HG03442 (cell line): Measurements from ENCODE around the gene LRRC74B.
"Not testable (repeated sequence)": the region's sequence is repeated elsewhere in the genome, so short reads cannot be mapped to it uniquely, and the experiment has no call there.

ENCODE experiments used
- ATAC-seq: cut with Tn5 transposase; IDR thresholded peaks from one replicate; pipeline ENCODE4 v1.9.1; 2021; ENCODE audit warnings: mild to moderate bottlenecking, moderate library complexity; ENCODE audit not compliant: unreplicated experiment

LRRC74B gene

DNA sequence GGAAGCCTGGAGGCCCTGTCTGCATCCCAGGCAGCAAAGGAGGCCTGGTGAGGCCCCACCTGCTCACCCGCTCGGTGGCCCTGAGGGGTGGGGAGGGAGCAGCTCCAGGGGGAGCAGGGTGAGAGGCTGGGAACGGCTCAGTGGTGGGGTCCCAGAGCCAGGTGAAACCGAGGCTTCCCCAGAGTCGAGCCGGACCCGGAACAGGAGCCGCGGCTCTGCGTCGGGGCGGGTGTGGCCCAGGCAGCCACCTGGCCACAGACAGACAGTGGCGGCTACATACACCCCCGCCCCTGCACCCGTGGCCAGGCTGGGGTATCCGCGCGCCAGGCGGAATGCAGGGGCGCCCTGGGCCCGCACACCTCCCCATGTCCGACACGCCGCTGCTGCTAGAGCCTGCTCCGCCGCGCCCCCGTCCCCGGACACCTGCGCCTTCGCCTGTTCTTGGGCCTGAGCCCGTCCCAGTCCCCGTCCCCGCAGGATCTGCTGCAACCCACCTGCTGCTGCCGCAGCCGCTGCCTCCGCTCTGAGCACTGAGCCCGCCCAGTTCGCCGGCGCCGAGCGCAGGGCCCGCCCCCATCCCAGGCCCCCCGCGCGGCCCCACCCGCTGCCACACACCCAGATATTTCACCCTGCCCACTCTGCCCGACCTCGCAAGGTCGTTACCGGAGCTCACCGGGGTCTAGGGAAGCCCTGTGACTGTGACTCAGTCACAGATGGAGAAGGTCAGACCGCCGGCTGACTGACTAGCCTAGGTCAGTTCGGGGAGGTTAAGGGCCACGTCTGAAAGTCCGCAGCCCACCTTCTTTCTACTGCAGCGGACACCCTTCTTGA lies 13.5 kb upstream of the LRRC74B start, which contains the start of gene SLC7A4:
SLC7A4 (minus strand) TSS at position 525 of the 831 bp plus-strand sequence. CDS start 749 bp downstream, outside the sequence.
- ATAC-seq: no peak

DNA sequence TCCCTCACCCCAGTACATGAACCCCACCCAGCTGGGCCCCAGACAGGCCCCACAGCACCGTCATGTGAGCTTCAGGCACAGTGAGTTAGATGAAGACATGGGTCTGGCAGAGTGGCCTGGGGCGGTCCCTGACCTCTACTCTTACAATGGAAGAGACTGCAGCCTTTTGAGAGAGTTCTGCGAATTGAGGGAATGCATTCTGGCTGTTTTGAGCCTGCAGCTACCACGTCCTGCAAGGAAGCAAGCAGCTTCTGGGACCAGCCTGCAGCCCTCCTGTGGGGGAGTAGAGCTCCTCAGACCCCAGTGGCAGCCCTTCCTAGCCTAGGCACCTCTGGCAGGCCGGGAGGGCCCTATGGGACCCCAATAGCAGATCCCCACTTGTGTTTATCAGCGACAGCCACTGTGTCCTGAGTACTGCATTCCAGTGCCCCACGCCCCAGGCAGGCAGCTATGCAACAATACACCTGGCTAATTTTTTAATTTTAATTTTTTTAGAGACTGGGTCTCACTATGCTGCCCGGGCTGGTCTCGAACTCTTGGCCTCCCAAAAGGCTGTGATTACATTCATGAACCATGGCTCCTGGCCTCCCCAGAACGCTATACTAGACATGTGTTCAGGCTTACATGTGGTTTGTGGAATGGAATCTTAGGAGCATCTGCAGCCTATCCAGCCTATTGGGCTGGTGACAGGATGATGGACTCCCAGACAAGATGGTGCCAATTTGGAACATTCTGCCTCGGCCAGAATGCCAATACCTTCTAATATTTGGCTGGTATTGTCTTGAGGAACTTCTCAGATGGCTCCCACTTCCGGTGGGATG lies 12.7 kb upstream of the LRRC74B start:
- no peak for ATAC-seq

DNA sequence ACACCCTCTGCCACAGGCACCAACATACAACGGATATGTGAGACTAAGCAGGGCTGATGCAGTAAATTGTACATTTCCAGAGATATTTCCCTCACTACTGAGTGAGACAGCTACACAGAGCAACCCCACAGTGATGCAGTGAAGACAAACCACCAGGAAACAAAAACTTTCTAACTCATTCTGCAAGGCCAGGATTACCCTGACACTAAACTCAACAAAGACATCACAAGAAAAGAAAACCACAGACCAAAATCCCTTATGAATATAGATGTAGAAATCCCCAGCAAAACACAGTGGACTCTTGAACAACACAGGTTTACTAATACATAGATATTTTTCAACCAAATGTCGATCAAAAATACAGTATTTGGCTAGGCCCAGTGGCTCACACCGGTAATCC lies 11.9 kb upstream of the LRRC74B start:
- ATAC-seq: no peak

DNA sequence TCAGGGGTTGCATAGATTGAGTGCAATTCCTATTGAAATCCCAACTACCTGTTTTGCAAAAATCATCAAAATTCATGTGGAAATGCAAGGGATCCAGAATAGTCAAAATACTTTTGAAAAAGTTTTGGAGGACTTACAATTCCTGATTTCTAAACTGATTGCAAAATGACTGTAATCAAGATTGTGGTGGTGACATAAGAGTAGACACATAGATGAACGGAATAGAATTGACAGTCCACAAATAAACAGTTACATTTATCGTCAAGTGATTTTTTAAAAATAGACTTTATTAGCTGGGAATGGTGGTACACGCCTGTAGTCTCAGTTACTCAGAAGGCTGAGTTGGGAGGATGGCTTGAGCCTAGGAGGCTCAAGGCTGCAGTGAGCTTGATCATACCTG lies 10.8 kb upstream of the LRRC74B start:
- ATAC-seq: no peak

DNA sequence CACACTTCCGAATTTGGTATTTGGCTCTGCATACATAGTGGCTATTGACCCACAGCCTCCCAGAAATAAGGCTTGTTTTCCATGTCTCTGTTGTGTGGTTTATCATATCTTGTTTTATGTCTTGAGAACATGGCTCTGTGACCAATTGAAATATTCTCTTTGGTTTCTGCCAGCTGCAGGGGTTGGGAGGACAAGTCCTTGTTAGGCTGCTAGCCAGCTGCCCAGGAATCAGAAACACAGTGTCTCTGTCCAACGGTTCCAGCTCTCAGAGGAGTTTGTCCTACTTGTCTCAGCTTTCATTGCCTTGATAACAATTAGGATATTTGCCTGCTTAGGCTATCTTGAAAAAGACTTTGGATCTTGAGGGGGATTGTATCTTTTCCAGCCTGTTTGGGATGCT lies 7.3 kb upstream of the LRRC74B start:
- no peak for ATAC-seq

DNA sequence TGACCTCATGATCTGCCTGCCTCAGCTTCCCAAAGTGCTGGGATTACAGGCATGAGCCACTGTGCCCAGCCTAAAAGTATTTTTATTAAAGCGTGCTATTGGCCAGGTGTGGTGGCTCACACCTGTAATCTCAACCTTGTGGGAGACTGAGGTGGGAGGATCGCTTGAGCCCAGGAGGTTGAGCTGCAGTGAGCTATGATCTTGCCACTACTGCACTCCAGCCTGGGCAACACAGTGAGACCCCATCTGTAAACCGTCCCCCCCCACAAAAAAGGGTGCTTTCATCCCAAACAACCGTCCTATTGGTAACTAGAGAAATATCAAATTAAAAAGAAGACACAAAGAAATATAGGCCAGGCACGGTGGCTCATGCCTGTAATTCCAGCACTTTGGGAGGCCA lies 6.6 kb upstream of the LRRC74B start:
- not testable (repeated sequence) for ATAC-seq

DNA sequence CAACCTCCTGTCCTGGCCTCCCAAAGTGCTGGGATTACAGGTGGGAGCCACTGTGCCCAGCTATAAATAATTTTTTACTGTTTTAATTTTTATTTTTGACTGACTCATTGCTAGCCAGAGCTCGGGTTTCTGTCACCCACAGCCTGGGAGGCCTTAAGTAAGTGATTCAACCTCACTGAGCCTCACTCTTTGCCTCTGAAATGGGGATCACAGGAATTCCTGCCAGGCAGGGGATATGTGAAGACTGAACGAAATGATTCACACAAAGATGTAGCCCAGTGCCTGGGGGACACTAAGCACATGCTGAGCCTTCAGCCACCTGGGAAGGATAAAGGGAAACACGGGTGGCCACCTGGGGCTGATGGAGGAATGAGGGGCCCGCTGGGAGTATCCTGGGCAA lies 3.8 kb upstream of the LRRC74B start:
- ATAC-seq: no peak

DNA sequence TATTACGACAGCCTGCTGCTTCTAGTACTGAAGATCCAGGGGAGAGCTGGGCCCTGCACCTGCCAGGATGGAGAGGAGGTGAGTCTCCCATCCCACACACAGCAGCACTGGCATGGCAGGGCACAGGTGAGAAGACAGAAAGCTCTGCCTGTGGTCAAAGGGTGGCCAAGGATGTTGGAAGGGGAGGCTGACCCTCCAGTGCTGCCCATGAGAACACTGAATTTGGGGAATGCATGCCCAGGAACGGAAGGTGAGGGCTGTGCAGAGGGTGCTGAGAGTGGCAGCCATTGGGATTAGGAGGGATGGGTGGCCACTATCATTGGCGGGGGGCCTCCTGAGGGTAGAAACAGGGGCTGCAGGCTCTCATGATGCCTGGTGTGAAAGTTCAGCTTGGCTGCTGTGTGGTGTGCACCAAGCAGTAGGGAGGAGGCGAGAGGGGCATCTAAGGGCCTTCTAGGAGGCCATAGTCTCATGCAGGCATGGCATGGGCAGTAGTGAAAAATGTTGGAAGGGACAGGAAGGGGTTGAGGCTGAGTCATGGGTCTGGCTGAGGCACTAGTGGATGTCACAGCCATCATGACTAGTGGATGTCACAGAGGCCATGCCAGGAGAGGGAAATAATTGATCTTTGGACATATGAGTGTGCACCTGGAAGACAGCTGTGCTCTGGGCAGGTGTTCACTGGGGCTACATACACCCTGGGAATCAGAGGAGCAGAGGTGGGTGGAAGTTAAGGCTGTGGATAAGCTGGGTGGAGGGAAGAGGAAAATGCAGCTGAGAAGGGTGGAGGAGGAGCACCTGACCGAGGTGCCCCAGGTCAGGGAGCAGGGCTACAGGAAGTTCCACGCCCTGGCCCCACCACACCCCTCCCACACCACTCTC lies 2.5 kb upstream of the LRRC74B start:
- ATAC-seq: no peak

DNA sequence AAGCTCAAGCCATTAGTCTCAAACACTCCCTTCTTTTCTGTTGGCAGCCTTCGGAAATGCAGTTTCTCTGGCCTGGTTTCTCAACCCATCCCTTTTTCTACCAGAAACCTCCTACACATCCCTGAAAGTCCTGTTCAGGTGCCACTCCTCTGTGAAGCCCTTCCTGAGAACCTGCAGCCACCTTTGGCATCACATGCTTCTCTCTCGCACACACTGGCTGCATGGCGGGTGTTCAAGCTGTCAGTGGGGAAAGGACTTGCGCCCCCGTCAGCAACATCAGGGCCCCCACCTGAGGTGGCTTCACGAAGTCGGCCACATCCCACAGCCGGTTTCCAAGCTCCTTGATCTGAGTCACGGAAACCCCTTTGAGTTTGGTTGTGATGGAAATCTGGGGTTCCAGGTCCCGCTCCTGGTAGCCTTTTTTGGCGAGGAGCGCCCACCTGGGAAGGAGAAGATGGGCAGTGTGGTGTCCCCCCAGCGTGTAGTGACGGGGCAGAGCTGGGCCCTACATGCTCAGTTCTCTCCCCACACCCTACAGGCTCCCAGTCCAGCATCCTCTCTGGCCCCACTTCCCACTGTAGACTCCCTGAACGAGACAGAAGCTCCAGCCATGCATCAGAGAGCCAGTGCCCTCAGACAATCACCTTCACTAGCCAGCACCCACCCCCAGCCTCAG lies 1.7 kb upstream of the LRRC74B start:
- ATAC-seq: no peak

DNA sequence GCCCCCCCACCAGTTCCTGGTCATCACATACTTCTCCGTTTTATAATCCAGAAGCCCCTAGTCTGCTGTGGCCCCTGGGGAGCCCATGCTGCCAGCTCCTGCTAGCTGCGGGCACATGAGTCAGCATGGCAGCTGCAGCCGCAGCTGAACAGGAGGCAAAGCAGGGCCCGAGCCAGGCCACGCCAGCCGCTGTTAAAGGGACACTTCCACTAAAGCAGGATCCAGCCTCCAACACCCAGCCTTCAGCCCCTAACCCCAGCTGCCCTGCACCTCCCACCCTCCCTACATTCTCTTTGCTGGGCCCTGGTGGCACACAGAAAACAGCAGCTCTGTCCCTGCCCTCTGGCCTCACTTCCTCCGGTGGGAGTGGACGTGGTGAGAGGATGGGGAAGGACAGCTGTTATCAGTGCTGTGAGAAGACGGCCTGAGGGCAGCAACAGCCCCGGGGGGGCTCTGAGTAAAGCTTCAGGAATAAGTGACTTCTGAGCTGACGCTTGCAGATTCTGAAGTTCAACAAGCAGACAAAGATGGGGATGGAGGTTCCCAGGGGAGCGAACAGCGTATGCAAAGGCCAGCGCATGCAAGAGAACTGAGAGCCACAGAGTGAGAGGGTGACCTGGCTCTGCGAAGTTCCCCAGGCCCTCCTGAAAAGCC lies 688 bp upstream of the LRRC74B start:
- no peak for ATAC-seq

DNA sequence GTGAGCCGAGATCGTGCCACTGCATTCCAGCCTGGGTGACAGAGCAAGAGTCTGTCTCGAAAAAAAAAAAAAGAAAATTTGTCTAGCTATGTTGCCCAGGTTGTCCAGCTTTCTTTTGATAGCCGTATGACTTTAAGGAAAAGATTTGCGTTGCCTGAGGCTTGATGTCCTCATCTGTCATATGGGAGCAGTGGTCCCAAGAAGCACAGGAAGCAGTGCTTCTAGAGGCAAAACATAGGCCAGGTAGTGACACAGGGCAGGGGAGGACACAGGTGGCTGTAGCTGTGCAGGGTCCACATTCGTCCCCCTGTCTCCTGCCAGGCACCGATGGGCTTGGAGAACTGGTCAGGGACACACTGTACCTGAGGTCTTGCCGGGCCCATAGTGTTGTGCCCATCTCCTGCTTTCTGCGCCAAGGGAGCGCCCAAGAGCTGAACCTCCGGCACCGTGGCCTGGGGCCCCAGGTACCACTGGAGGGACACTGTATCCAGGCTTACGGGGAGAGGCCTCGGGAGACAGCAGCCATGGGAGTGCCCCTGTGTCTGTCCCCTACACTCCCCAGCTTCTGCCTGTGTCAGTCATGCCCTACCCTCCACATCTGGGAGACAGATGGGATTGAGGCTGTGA lies 1.4 kb downstream of the LRRC74B start:
- no peak for ATAC-seq

DNA sequence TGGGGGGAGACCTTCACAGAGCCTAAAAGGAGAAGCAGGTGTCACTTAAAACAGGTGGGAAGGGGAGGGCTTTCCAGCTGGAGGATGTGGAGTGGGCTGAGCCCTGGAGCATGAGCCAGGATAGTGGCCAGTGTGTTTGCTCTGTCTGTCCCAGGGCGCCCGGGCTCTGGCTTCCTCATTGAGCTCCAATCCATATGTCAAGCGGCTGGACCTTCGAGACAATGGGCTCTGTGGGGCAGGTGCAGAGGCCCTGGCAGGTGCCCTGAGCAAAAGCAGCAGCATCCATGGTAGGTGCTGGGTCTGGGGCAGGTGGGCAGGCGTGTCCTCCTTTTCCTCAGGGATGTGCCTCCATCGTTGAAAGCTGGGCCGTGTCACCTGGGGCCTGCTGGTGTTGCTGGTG lies 2.0 kb downstream of the LRRC74B start:
- ATAC-seq: no peak

DNA sequence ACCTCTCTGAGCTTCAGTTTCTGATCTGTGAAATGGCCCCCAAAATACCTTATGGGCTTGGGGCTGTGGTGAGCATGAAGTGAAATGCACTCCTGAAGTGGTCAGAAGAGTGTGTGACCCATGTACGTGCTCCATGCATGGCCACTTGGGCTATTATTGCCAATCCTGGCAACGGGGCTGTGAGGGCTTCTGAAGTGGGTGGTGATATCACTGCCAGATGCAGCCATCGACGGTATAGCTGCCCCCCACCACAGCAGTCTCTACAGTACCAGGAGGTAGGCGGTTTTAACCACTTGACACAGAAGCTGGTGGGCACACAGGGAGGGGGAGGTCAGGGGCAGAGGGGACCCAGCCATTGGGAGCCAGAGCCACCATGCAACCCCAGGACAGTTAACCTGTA lies 2.7 kb downstream of the LRRC74B start:
- ATAC-seq: not testable (repeated sequence)

DNA sequence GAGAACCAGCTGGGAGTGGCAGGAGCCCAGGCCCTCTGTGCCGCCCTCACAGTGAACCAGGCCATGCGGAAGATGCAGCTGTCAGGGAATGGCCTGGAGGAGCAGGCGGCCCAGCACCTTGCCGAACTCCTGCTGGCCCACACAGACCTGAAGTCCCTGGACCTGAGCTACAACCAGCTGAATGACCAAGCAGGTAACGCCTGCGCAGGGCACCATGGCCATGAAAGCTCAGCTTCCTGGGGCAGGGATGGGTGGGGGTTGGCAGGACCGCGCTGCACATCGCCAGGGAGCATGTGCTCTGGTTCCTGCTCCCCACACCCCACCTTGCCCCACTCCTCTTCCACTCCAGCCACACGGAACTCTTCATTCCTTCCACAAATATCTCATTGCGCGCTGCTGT lies 3.2 kb downstream of the LRRC74B start:
- not testable (repeated sequence) for ATAC-seq

DNA sequence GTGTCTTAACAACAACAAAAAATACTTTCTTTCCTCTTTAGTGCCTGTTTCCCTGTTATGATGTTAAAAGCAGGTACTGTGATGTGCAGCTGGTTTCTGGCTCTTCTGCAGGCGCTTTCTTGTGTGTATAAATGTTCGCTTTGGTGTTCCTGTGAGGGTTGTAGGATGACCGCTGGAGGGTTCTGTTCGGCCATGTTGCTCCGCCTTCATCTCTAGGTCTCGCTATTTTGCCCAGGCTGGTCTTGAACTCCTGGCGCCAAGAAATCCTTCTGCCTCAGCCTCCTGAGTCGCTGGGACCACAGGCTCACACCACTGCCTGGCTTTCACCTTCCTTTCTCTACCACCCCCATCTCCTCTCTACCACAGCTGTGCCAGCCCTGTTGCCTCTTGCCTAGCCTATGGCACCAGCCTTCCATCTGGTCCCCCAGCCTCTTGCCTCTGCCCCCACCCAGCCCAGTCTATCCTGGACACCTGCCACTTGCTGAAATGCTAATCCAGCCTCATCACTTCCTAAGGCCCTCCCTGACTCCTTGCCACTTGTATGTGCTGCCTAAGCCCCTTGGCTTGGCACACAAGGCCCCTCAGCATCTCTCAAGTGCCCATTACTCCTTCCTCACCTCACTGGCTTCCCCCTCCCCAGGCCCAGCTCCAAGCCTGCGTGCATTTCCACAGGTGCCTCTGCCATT lies 5.5 kb downstream of the LRRC74B start:
- no peak for ATAC-seq

DNA sequence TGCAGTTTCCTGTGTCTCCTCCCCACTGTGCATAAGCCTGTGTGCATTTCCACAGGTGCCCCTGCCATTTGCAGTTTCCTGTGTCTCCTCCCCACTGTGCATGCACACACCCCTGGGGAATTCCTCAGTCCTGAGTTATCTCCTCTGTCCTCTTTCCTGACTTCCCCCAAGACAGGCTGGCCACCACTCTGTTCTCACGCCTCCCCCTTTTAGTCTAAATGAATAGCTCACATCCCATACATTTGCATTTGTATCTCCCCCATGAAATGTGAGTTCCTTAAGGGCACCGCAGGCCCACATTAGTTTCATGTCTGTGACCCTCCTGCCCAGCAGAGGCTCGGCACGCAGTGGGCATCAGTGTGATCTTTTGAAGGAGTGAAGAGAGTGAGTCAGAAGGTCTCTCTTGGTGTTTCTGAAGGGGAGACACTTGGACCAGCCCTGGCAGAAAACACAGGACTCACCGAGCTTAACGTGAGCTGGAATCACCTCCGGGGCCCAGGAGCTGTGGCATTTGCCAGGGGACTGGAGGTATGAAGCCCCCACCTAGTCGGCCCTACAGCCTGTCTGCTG lies 6.2 kb downstream of the LRRC74B start:
- ATAC-seq: no peak

DNA sequence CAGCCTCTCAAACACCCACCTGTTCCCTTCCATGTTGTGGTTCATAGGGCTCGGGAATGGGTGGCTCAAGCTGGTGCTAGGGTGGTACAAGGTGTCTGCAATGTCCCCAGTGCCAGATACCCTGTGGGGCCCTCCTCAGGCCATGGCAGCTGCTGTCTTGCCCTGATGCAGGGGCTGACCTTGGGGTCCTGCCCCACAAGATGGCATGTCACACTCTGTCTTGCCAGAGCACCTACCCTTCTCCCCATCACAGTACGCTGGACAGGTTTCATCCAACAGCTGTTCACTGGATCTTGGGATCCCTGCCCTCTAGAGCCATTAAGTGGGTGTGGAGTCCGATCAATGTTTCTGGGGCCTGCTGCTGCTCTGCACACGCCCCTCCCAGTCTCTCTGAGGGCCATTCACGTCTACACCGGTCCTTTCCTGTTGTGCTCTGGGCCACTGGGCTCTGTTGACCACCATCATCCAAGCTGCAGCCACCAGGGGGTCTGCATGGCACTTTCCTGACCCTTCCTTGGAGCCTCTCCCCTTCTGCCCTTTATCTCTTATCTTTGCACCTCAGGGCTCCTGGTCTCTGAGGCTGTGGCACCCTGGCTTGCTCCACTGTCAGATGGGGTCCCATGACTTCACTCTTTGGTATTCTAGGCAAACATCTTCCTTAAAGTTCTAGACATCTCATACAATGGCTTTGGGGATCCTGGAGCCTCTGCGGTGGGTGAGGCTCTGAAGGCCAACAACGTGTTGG lies 7.1 kb downstream of the LRRC74B start:
- ATAC-seq: no peak
